Esophagus muscularis mucosa (tissue), 4 donors: Measurements from ENCODE around the gene USP6.
"Not testable (repeated sequence)": the region's sequence is repeated elsewhere in the genome, so short reads cannot be mapped to it uniquely, and the experiment has no call there.

ENCODE experiments used
- EP300 ChIP-seq: sonication (generic); formaldehyde crosslinking; IDR thresholded peaks from one replicate; pipeline ENCODE4 v1.6.1; 2017; ENCODE audit warnings: antibody characterized with exemption
- POLR2A ChIP-seq: fragments of 450-650 bp; IDR thresholded peaks from one replicate; pipeline ENCODE4 v1.6.1; 2017; ENCODE audit warnings: antibody characterized with exemption, moderate library complexity, mild to moderate bottlenecking, low read depth
- POLR2AphosphoS5 ChIP-seq, 2 donors: sonication (generic); formaldehyde crosslinking; IDR thresholded peaks; one replicate each; pipeline ENCODE4 v1.6.1; 2017; ENCODE audit warnings: antibody characterized with exemption in 2 of 2
- TF ChIP-seq, protein P1 (sequence below), 3 experiments: fragments of 200-600 bp in 2 of 3; fragments of 450-650 bp in 1 of 3; sonication (generic) in 2 of 3; IDR thresholded peaks; one replicate each; pipeline ENCODE4 v1.5.1; 2017 to 2019; ENCODE audit warnings: antibody characterized with exemption in 3 of 3, mild to moderate bottlenecking in 2 of 3, moderate library complexity in 1 of 3

DNA sequence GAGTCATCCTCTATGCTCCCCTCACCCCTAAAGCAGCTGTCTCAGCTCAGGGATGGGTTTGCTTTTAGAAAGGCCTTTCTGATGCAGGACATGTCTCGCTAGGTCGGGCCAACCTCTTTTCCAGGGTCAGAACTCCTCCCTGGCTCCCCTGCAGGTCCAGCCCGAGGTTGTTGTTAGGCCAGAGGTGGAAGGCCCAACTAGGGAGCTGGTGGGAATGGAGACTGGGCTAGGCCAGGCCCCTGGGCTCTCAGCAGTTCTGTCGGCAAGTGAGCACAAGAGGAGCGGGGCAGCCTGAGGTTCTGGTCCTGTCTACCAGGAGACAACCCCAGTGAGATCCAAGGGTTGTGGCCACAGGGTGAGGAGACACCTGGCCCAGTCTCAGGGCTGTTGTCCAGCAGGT is 14.9 kb downstream of the USP6 start:
- not testable (repeated sequence) for TF ChIP-seq POLR2AphosphoS5 (IDR thresholded peaks at IDR 0.05); EP300; POLR2A
- TF ChIP-seq, protein P1, sequence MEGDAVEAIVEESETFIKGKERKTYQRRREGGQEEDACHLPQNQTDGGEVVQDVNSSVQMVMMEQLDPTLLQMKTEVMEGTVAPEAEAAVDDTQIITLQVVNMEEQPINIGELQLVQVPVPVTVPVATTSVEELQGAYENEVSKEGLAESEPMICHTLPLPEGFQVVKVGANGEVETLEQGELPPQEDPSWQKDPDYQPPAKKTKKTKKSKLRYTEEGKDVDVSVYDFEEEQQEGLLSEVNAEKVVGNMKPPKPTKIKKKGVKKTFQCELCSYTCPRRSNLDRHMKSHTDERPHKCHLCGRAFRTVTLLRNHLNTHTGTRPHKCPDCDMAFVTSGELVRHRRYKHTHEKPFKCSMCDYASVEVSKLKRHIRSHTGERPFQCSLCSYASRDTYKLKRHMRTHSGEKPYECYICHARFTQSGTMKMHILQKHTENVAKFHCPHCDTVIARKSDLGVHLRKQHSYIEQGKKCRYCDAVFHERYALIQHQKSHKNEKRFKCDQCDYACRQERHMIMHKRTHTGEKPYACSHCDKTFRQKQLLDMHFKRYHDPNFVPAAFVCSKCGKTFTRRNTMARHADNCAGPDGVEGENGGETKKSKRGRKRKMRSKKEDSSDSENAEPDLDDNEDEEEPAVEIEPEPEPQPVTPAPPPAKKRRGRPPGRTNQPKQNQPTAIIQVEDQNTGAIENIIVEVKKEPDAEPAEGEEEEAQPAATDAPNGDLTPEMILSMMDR (IDR thresholded peaks at IDR 0.05): not testable (repeated sequence)
